Fibroblast of skin of abdomen (primary cell): ENCODE measurements around the gene CFAP61. TPM values are rescaled to one million over a fixed set of nuclear protein-coding genes. Genes with fewer than 3 reads are reported as not detected.
"Not testable (repeated sequence)": the region's sequence is repeated elsewhere in the genome, so short reads cannot be mapped to it uniquely, and the experiment has no call there.

Source experiments
- DNase-seq: peaks from one replicate; pipeline ENCODE4 v3.0.0-alpha.2; 2013
- polyA plus RNA-seq, 2 experiments: library from polyadenylated mRNA; unstranded; fragments of 120-200 nt; gene quantifications; one replicate each; pipeline ENCODE4 v1.2.1, GENCODE V29; 2013; ENCODE audit not compliant: insufficient read length in 2 of 2

Gene CFAP61, protein sequence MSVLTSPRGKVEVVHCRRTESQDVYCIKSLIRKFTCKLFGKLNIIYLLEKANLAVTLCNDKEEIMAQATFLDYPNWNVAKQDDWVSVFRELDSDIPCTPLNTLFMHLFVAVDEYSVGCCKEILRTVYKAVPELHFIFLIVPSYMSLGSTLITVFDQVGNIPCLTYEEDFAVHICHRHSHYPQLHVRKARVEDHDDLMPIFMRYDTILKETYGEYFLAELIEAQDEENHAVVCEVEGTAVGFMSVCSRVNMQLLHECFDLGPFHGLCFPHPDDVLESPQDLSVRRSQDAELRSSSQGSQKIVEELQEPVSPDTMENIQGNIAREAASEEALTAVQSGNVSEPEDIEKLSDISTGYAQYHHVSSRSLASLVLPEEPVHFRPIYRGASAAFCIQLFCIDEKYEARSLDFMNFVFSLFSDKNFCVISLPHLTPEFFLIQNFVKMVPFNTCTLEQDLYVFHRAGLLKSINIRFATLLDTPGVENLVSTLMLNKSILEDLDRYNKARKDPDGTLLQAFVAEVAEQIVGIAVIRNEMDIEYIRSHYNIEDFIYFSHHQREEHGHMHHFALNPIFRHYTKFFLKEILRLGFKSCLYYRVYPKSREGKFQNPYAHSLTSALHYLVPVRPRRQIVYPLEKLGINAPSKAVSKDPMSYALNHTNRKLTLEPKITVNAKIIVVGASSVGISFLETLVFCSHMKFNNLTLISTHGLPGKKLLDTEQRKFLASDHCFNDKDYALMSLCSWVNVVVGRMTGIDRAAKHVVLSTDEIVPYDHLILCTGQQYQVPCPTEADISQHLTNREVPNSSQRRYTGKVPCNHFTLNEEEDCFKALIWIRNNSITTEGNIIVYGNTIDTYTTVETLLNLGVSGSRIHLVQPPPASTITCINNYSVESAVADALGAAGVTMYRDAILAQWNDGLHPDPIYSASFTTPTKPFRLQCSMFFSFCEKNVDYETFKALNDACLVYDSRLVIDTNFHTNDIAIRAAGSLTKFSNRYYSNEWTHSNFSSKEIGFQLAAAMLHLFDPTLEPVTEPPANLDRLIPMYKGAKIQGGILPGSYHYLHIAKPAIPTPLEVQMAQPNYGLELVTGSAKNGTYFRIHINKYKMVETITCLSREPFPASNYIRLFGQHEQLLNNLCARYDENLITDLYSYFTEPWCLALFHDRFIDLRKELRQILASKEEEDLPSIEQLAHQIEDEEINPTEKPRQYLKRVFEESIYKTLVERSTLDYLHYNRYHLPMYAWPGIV
- polyA plus RNA-seq (2013, experiment 1 of 2; ENCODE audit: insufficient read length): not detected
- 0.11 TPM for polyA plus RNA-seq (2013, experiment 2 of 2; ENCODE audit: insufficient read length)

GRCh38 chr20:20052074-20052970, at the start of gene CFAP61, which contains the start of gene CRNKL1:
Gene CFAP61, plus strand, starts transcription at chr20:20052532. Its CDS starts 4,122 bp downstream, at chr20:20056654.
Gene CRNKL1, minus strand, starts transcription at chr20:20052466. Its CDS starts 124 bp downstream, at chr20:20052342.
- peak; percentile 95 for DNase-seq

- DNase-seq: no peak
Measured at GRCh38 chr20:20003031-20003954, 49.0 kb upstream of the CFAP61 start.

DNA sequence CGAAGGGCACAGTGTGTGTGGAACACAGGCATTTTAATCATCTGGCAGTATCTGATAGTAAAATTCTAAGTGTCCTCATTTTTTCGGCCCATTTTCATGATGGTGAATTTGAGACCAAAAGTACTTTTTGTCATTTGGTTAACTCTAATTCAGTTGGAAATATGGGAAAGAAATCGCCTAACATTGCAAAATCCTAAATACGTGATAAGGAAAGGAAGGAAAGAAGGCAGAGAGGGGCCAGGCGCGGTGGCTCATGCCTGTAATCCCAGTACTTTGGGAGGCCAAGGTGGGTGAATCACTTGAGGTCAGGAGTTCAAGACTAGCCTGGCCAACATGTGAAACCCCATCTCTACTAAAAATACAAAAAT, 48.4 kb upstream of the CFAP61 start:
- DNase-seq: not testable (repeated sequence)

GRCh38 chr20:20005342-20005741, 47.0 kb upstream of the CFAP61 start:
- DNase-seq: no peak

GRCh38 chr20:20009784-20010253, 42.5 kb upstream of the CFAP61 start:
- no peak for DNase-seq

DNA sequence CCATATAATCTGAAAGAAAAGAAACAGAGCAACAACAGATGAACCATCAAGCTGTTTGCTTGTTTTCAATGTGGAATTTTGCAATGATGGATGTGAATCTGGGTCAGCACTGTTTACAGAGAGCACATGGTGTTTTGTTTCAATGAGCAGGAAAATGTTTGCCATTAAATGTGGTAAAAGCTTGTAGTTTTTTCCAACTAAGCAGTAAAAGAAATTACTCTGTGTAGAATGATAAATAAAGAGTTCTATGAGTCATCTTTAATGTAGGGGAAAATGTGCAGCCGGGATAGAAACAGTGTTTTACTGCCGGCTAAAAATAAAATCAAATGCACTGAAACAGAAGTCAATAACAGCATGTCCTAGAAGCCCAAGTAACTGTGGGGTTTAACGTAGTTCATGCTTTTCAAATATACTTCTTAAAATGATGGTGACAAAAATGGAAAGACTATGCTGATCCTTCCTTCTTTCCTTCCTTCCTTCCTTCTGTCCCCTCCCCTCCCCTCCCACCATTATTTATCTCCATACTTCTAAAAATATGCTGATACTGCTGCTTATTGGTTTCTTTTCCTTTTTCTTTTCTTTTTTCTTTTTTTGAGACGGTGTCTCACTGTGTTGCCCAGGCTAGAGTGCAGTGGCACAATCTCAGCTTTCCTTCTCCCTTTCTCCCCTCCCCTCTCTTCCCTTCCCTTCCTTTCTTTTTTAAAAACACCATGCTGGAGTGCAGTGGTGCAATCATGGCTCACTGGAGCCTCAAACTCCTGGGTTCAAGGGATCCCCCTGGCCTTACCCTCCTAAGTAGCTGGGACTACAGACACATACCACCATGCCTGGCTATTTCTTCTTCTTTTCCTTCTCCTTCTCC, 41.5 kb upstream of the CFAP61 start:
- peak; percentile 39 for DNase-seq

- DNase-seq: no peak
Measured at GRCh38 chr20:20012541-20012940, 39.8 kb upstream of the CFAP61 start.

DNA sequence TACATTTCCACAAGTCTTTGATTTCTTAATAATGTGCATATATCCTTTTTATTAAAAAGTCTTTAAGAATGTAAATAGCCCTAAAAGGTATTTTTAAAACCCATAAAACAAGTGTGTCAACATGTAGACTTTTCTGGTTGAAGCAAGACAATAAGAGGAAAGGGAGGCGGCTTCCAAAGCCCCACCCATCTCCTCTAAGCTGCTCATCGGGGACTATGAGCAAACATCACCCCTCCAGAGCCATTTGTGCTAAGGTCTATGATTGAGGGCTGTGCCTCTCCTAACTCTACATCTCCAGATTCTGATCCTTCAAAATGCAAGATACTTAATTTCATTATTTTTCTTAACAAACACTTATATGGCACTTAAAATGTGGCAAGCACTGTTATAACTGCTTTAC, 37.7 kb upstream of the CFAP61 start:
- DNase-seq: no peak

GRCh38 chr20:20017001-20017843, 35.1 kb upstream of the CFAP61 start, which contains the start of gene NAA20:
Gene NAA20, plus strand, starts transcription at chr20:20017362. Its CDS starts 35 bp downstream, at chr20:20017397.
- DNase-seq: peak; percentile 90

GRCh38 chr20:20017844-20018185, 34.5 kb upstream of the CFAP61 start:
- DNase-seq: no peak

DNA sequence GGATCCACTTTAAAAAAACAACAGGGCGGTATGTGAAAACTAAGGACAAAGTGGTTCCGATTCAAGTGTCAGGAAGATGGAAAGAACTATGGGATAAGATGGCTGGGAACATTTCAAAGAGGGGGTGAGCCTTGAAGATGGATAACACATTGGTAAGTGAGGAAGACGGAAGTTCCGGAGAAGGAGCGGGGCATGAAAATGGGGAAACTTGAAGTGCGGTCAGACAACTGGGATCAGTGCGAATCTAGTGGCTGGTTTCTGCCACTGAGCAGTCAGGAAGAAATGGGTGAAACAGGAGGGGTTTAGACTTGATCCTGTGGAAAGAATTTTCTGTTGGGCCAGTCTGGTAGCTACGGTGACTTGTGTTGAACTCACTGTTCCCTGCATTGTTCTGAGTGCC, 34.0 kb upstream of the CFAP61 start:
- no peak for DNase-seq

DNA sequence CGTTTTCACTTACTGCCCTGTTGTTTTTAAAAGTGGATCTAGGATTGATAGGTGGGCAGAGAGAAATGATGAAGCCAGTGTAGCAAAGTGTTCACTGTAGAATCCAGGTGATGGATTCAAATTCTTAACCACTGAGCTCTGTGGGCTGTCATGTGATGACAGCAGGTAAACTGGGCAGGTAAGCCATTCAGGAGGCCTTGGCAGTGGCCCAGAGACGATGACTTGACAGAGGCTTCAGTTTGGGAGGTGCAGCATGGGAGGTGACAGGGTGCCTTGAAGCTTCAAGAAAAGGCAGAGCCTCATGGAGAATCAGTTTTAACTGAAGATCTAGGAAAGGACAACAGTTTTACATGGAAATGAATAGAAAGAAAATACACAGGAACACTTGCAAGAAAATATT, 33.2 kb upstream of the CFAP61 start:
- DNase-seq: no peak

- DNase-seq: no peak
Measured at GRCh38 chr20:20020908-20021307, 31.4 kb upstream of the CFAP61 start.

DNA sequence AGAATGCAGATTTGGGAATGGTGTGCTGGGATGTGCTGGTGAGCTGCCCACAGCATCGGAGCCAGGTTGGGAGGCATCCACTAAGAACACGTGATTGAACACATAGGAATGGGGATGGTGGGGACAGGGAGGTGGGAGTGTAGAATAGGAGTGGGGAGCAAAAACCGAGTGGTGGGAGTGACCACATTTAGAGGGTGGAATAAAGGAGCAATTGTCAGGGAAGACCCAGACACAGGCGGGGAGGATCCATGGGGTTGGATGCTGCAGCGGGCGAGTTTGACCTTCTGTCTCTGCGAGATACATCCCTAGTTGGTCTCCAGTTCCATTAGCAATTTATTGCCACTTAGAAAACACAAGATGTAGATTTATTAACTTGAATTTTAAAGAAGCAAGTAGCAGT, 30.5 kb upstream of the CFAP61 start:
- DNase-seq: no peak

GRCh38 chr20:20022498-20022897, 29.8 kb upstream of the CFAP61 start:
- no peak for DNase-seq

DNA sequence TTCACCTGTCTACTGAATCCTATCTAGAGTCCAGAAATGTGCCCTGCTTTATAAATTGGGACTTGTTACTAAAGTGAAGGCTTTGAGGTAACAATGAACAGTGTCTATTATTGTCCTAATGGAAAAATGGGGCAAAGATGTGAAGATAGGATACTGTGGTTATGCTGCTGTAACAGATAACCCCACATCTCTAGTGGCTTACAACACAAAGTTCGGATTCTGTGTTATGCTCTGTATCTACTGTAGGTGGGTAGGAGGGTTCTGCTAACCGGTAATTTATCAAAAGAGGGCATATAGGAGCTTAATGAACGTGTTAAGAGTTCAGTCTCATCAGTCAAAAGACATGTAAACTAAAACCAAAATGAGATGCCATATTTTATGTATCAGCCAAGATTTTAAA, 28.9 kb upstream of the CFAP61 start:
- no peak for DNase-seq

DNA sequence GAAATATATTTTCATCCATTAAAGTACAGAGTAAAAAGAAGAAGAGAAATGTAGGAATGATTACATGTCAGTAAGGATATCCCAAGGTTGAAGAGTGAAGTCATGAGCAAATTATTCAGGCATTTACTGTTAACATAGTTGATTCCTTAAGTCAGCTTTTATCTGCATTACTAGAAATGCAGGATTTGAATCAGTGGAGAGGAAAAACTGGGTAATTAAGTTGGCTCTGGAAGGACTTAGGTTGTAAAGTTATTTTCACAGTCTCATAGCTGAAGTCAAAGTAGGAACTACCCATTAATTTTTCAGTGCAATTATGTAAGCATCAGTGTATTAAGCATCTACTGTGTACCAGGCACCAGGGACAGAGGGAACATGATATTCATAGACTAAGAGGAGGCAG, 27.4 kb upstream of the CFAP61 start:
- DNase-seq: peak; percentile 41

GRCh38 chr20:20027284-20027683, 25.0 kb upstream of the CFAP61 start:
- DNase-seq: no peak
